Smooth muscle cell (in vitro differentiated cells): ENCODE measurements around the gene ASAH2. TPM values are rescaled to one million over a fixed set of nuclear protein-coding genes. Genes with fewer than 3 reads are reported as not detected.

Experiments used
- DNase-seq: peaks from one replicate; lab custom pipeline; 2025; ENCODE audit not compliant: unreplicated experiment; lab: John Stamatoyannopoulos, UW
- H2AFZ ChIP-seq: fragments of 200-600 bp; sonication (generic); 2 replicates; pipeline ENCODE4 v1.6.0; 2016; ENCODE audit warnings: antibody characterized with exemption, low read depth, mild to moderate bottlenecking
- H3F3A ChIP-seq: fragments of 200-600 bp; sonication (generic); 2 replicates; pipeline ENCODE4 v1.6.0; 2017; ENCODE audit warnings: antibody characterized with exemption, low read depth
- H3K27ac ChIP-seq: fragments of 200-600 bp; sonication (generic); 2 replicates; pipeline ENCODE4 v1.5.1; 2016; ENCODE audit warnings: low read depth, mild to moderate bottlenecking
- H3K27me3 ChIP-seq: fragments of 200-600 bp; sonication (generic); 2 replicates; pipeline ENCODE4 v1.6.1; 2016; ENCODE audit warnings: low read depth, mild to moderate bottlenecking
- H3K36me3 ChIP-seq: fragments of 200-600 bp; sonication (generic); 2 replicates; pipeline ENCODE4 v1.5.1; 2016; ENCODE audit warnings: low read depth
- H3K4me1 ChIP-seq: fragments of 200-600 bp; sonication (generic); 2 replicates; pipeline ENCODE4 v1.5.1; 2016; ENCODE audit warnings: low read depth
- H3K4me2 ChIP-seq: fragments of 200-600 bp; sonication (generic); 2 replicates; pipeline ENCODE4 v1.6.0; 2016; ENCODE audit warnings: mild to moderate bottlenecking
- H3K4me3 ChIP-seq: fragments of 200-600 bp; sonication (generic); 2 replicates; pipeline ENCODE4 v1.5.1; 2016; ENCODE audit warnings: mild to moderate bottlenecking
- H3K79me2 ChIP-seq: fragments of 200-600 bp; sonication (generic); 2 replicates; pipeline ENCODE4 v1.6.0; 2016; ENCODE audit warnings: low read depth, mild to moderate bottlenecking
- H3K9ac ChIP-seq: fragments of 200-600 bp; sonication (generic); 2 replicates; pipeline ENCODE4 v1.6.0; 2016; ENCODE audit warnings: low read depth
- H3K9me3 ChIP-seq: fragments of 200-600 bp; sonication (generic); replicated peaks from 2 replicates; pipeline ENCODE4 v1.5.1; 2016; ENCODE audit warnings: low read depth
- H4K20me1 ChIP-seq: fragments of 200-600 bp; sonication (generic); 2 replicates; pipeline ENCODE4 v1.6.0; 2016; ENCODE audit warnings: low read depth
- CTCF ChIP-seq: fragments of 200-600 bp; sonication (generic); IDR thresholded peaks from 2 replicates; pipeline ENCODE4 v1.5.1; 2017; ENCODE audit warnings: borderline replicate concordance, mild to moderate bottlenecking, antibody characterized with exemption; ENCODE audit not compliant: insufficient read depth, poor library complexity, severe bottlenecking
- WGBS: methylation state at CpG from one replicate; pipeline ENCODE4 v1.1.7; 2016; ENCODE audit warnings: low lambda C conversion rate; 5-methylcytosine and 5-hydroxymethylcytosine counted together
- polyA plus RNA-seq: library from polyadenylated mRNA; unstranded; fragments of >200 nt; fragmentation: Nextera tagmentation; extraction: Ambion mirVana; gene quantifications from 2 replicates; pipeline ENCODE4 v1.2.1, GENCODE V29; 2016
- total RNA-seq: library from RNA; depleted of rRNA; stranded (reverse); fragments of >200 nt; gene quantifications from 2 replicates; pipeline ENCODE4 v1.2.3, GENCODE V29; 2014

Gene ASAH2
- total and polyA plus RNA-seq, 2 experiments from 2014 or later = 0.93 to 1.3 TPM

GRCh38 chr10:50260791-50261281 is 9.5 kb upstream of the ASAH2 start:
- no peak for DNase-seq
- Histone ChIP-seq H3K79me2 (no peaks in the 10 kb centered on the region), H3K4me2 (no peak overlapping the region), H3K9ac (no peak overlapping the region), H3K27ac (no peak overlapping the region), H4K20me1 (no peaks in the 10 kb centered on the region), H3K27me3 (no peaks in the 10 kb centered on the region), H3K4me3 (no peak overlapping the region), H2AFZ (no peak overlapping the region), H3F3A (no peaks in the 10 kb centered on the region), H3K36me3 (no peaks in the 10 kb centered on the region), H3K4me1 (no peaks in the 10 kb centered on the region), H3K9me3 (no peaks in the 10 kb centered on the region)
- WGBS = 67% methylated on average over 2 of the region's 2 CpGs
- TF ChIP-seq CTCF = no peak

- no peaks in the 10 kb centered on the region for H3K9me3 ChIP-seq
- no peaks in the 10 kb centered on the region for H4K20me1 ChIP-seq
- H3K4me1 ChIP-seq = no peaks in the 10 kb centered on the region
- no peaks in the 10 kb centered on the region for H3K79me2 ChIP-seq
- peaks cover 4% of the 10 kb centered on the region for H3K27me3 ChIP-seq
- H3F3A ChIP-seq = no peaks in the 10 kb centered on the region
- no peak for DNase-seq
- H3K4me3 ChIP-seq = no peak overlapping the region
- no peak overlapping the region for H2AFZ ChIP-seq
- H3K4me2 ChIP-seq = no peak overlapping the region
- H3K36me3 ChIP-seq = no peaks in the 10 kb centered on the region
- WGBS = 64% methylated on average over 2 of the region's 2 CpGs
- no peak overlapping the region for H3K27ac ChIP-seq
- no peak for TF ChIP-seq CTCF
- no peak overlapping the region for H3K9ac ChIP-seq
Measured at GRCh38 chr10:50254479-50254878, 3.2 kb upstream of the ASAH2 start.

DNA sequence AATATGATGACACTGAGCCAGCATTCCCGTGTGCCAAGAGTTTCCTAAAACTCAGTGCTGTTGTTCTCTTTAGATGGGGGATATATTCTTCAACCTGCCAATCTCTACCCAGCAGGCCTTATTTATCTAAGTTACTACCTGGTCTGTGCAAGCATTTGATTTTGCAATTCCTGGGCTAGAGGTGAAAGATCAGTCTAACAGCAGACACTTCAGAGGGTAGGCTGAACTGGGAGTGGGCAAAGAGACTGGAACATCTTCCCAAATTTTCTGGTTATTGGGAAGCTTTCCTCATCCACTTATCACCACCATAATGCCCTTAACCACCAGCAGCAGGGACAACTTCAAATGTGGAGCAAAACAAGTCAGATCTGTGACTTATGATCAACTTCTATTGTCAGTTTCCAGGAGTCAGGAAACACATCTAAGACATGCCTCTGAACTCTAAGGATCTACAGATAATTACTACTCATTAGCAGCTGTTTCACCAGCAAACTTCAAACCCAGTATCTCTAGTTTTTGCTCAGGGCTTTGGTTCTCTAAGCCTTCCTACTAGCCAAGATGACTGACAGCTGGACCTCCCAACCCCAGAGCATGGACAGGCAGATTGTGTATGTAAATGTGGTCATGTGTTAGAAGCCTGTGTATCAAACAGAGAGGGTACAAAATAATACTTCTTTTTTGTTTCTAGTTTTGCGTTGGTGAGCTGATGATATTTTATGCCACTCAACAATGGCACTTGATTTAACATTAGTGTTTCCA is 1.0 kb downstream of the ASAH2 start:
- H3K4me3 ChIP-seq = no peak overlapping the region
- H3K79me2 ChIP-seq = no peaks in the 10 kb centered on the region
- WGBS = 90% methylated on average over 2 of the region's 2 CpGs
- no peaks in the 10 kb centered on the region for H3K4me1 ChIP-seq
- no peak overlapping the region for H2AFZ ChIP-seq
- no peak for TF ChIP-seq CTCF
- H3K4me2 ChIP-seq = no peak overlapping the region
- no peak overlapping the region for H3K27ac ChIP-seq
- no peaks in the 10 kb centered on the region for H3K36me3 ChIP-seq
- H3F3A ChIP-seq = no peaks in the 10 kb centered on the region
- H4K20me1 ChIP-seq = no peaks in the 10 kb centered on the region
- no peak for DNase-seq
- no peaks in the 10 kb centered on the region for H3K9me3 ChIP-seq
- peaks cover 4% of the 10 kb centered on the region for H3K27me3 ChIP-seq
- H3K9ac ChIP-seq = no peak overlapping the region

- Histone ChIP-seq H3K4me1 (no peaks in the 10 kb centered on the region), H3K4me3 (no peak overlapping the region), H3F3A (no peaks in the 10 kb centered on the region), H3K36me3 (no peaks in the 10 kb centered on the region), H3K27me3 (peaks cover 5% of the 10 kb centered on the region), H3K79me2 (no peaks in the 10 kb centered on the region), H4K20me1 (no peaks in the 10 kb centered on the region), H3K9ac (no peak overlapping the region), H3K9me3 (no peaks in the 10 kb centered on the region), H3K27ac (no peak overlapping the region), H3K4me2 (no peak overlapping the region), H2AFZ (no peak overlapping the region)
- DNase-seq = no peak
- 83% methylated on average over 5 of the region's 5 CpGs for WGBS
- TF ChIP-seq CTCF = no peak
Measured at GRCh38 chr10:50248598-50248997, 2.7 kb downstream of the ASAH2 start.
